HG03571 (cell line): ENCODE data around the gene CA10.
A peak's percentile ranks its signal among the peaks of the same experiment; 100 is the strongest.

Source experiments
- ATAC-seq: cut with Tn5 transposase; IDR thresholded peaks from one replicate; pipeline ENCODE4 v1.9.1; 2021; ENCODE audit not compliant: unreplicated experiment

Gene CA10

GRCh38 chr17:51955245-51955644 is 203.3 kb downstream of the CA10 start:
- ATAC-seq = no peak

GRCh38 chr17:51954232-51954765 is 204.2 kb downstream of the CA10 start:
- ATAC-seq = no peak

- ATAC-seq = no peak
Observed at GRCh38 chr17:51951741-51952140, 206.8 kb downstream of the CA10 start.

- no peak for ATAC-seq
Observed at GRCh38 chr17:51948128-51948527, 210.4 kb downstream of the CA10 start.

GRCh38 chr17:51947160-51947735 is 211.3 kb downstream of the CA10 start:
- no peak for ATAC-seq

- no peak for ATAC-seq
Observed at GRCh38 chr17:51946311-51946710, 212.2 kb downstream of the CA10 start.

- no peak for ATAC-seq
Observed at GRCh38 chr17:51941272-51941671, 217.2 kb downstream of the CA10 start.

- no peak for ATAC-seq
Observed at GRCh38 chr17:51937264-51937663, 221.2 kb downstream of the CA10 start.

GRCh38 chr17:51935477-51935876 is 223.0 kb downstream of the CA10 start:
- ATAC-seq = no peak

GRCh38 chr17:51933647-51934046 is 224.9 kb downstream of the CA10 start:
- ATAC-seq = no peak

GRCh38 chr17:51926448-51926847 is 232.1 kb downstream of the CA10 start:
- ATAC-seq = no peak

- no peak for ATAC-seq
Observed at GRCh38 chr17:51921500-51921899, 237.0 kb downstream of the CA10 start.

- ATAC-seq = peak; percentile 61
Observed at GRCh38 chr17:51914577-51914976, 243.9 kb downstream of the CA10 start.

- ATAC-seq = no peak
Observed at GRCh38 chr17:51913491-51914205, 244.9 kb downstream of the CA10 start.

- no peak for ATAC-seq
Observed at GRCh38 chr17:51912939-51913338, 245.6 kb downstream of the CA10 start.

- no peak for ATAC-seq
Observed at GRCh38 chr17:51911237-51911636, 247.3 kb downstream of the CA10 start.

GRCh38 chr17:51909971-51910370 is 248.5 kb downstream of the CA10 start:
- no peak for ATAC-seq

GRCh38 chr17:51908841-51909537 is 249.5 kb downstream of the CA10 start:
- no peak for ATAC-seq

GRCh38 chr17:51907041-51907440 is 251.5 kb downstream of the CA10 start:
- ATAC-seq = no peak

GRCh38 chr17:51904379-51904778 is 254.1 kb downstream of the CA10 start:
- ATAC-seq = no peak

GRCh38 chr17:51901242-51901641 is 257.3 kb downstream of the CA10 start:
- no peak for ATAC-seq

GRCh38 chr17:51891936-51892335 is 266.6 kb downstream of the CA10 start:
- ATAC-seq = no peak
